A549 (cell line): Measurements from ENCODE around the gene SNRK. TPM values are rescaled to one million over a fixed set of nuclear protein-coding genes. Genes with fewer than 3 reads are reported as not detected.

Experiments
- ATAC-seq, 2 experiments: fragments of 200-7000 bp in 1 of 2; fragments of >200 bp in 1 of 2; cut with Nextera tagmentation in 1 of 2; cut with Tn5 transposase in 1 of 2; 3 replicates each; pipeline versions ENCODE4 v1.8.0 to v1.9.1; 2018 to 2020; ENCODE audit warnings: mild to moderate bottlenecking in 1 of 2, moderate library complexity in 1 of 2
- CTCF ChIA-PET: fragments of 300-600 bp; sonication (Branson Sonifier 250); formaldehyde crosslinking; extraction: SDS; loops from one replicate; lab custom pipeline; 2021; ENCODE audit warnings: antibody characterized with exemption, inconsistent platforms; lab: Yijun Ruan, JAX
- POLR2A ChIA-PET: fragments of 350-600 bp; formaldehyde crosslinking; extraction: SDS; loops from one replicate; lab custom pipeline; 2021; ENCODE audit warnings: antibody characterized with exemption, inconsistent platforms; lab: Yijun Ruan, JAX
- DNase-seq, 2 experiments: peaks; one replicate each; pipeline versions ENCODE4 v3.0.0 to v3.0.0-alpha.2; 2011 to 2016; ENCODE audit warnings: low read depth in 1 of 2, low spot score in 1 of 2
- FAIRE-seq: peaks from 2 replicates; lab custom pipeline; 2011; peaks lifted over from hg19 to GRCh38; lab: Jason Lieb, UNC
- H3K27ac ChIP-seq, 2 experiments: fragments of >200 bp; sonication (Bioruptor Twin); formaldehyde crosslinking; 3 replicates each; pipeline ENCODE4 v1.5.1; 2016 to 2017
- H3K4me1 ChIP-seq: fragments of >200 bp; sonication (Bioruptor Twin); formaldehyde crosslinking; 3 replicates; pipeline ENCODE4 v1.6.1; 2016
- H3K4me2 ChIP-seq: fragments of >200 bp; sonication (Bioruptor Twin); formaldehyde crosslinking; 3 replicates; pipeline ENCODE4 v1.6.1; 2016
- H3K4me3 ChIP-seq: fragments of >200 bp; sonication (Bioruptor Twin); formaldehyde crosslinking; 3 replicates; pipeline ENCODE4 v1.5.1; 2016
- H3K9me3 ChIP-seq: fragments of >200 bp; sonication (Bioruptor Twin); formaldehyde crosslinking; 3 replicates; pipeline ENCODE4 v1.6.1; 2016
- BCL3 ChIP-seq: fragments of >200 bp; sonication (Bioruptor Twin); formaldehyde crosslinking; IDR thresholded peaks from 3 replicates; pipeline ENCODE4 v1.6.1; 2016
- CBX8 ChIP-seq: fragments of 200-600 bp; sonication (generic); IDR thresholded peaks from 2 replicates; pipeline ENCODE4 v1.6.1; 2016
- CHD2 ChIP-seq: fragments of 150-350 bp; IDR thresholded peaks from 2 replicates; pipeline ENCODE4 v1.6.1; 2014; ENCODE audit warnings: low read length; ENCODE audit not compliant: partially characterized antibody
- E2F6 ChIP-seq: IDR thresholded peaks from 2 replicates; pipeline ENCODE4 v1.6.1; 2012; ENCODE audit warnings: low read depth, borderline replicate concordance
- EHMT2 ChIP-seq: fragments of 200-600 bp; sonication (generic); IDR thresholded peaks from 2 replicates; pipeline ENCODE4 v1.6.1; 2016; ENCODE audit warnings: antibody characterized with exemption, low read depth, mild to moderate bottlenecking, moderate library complexity
- ELK1 ChIP-seq: fragments of 150-350 bp; IDR thresholded peaks from 2 replicates; pipeline ENCODE4 v1.6.1; 2014; ENCODE audit warnings: low read depth, mild to moderate bottlenecking, low read length
- FOSL2 ChIP-seq, 2 experiments: fragments of 450-650 bp in 1 of 2; fragments of >200 bp in 1 of 2; sonication (Bioruptor Twin) in 1 of 2; formaldehyde crosslinking; IDR thresholded peaks; 2 replicates each; pipeline versions ENCODE4 v1.5.0 to v1.6.1; 2016 to 2020; ENCODE audit warnings: mild to moderate bottlenecking in 1 of 2, moderate library complexity in 1 of 2
- FOXS1 ChIP-seq: fragments of 250-450 bp; sonication (Bioruptor Pico); IDR thresholded peaks from 2 replicates; pipeline ENCODE4 v1.5.0; 2020; ENCODE audit warnings: mild to moderate bottlenecking, moderate library complexity
- GATA3 ChIP-seq: IDR thresholded peaks from 2 replicates; pipeline ENCODE4 v1.6.1; 2012; ENCODE audit warnings: borderline replicate concordance
- HES2 ChIP-seq: fragments of >200 bp; sonication (Bioruptor Twin); formaldehyde crosslinking; IDR thresholded peaks from 2 replicates; pipeline ENCODE4 v1.6.1; 2016
- HEYL ChIP-seq: fragments of 250-450 bp; sonication (Bioruptor Pico); IDR thresholded peaks from 2 replicates; pipeline ENCODE4 v1.8.0; 2021; ENCODE audit warnings: mild to moderate bottlenecking, moderate library complexity
- MAFK ChIP-seq: fragments of 450-650 bp; IDR thresholded peaks from 2 replicates; pipeline ENCODE4 v1.6.1; 2014; ENCODE audit not compliant: partially characterized antibody
- PHF8 ChIP-seq: fragments of 200-600 bp; sonication (generic); IDR thresholded peaks from 2 replicates; pipeline ENCODE4 v1.6.1; 2016; ENCODE audit warnings: low read depth, mild to moderate bottlenecking, antibody characterized with exemption, moderate library complexity, borderline replicate concordance
- POLR2A ChIP-seq: IDR thresholded peaks from 2 replicates; pipeline ENCODE4 v1.6.1; 2012; ENCODE audit warnings: mild to moderate bottlenecking, low read length
- RCOR1 ChIP-seq: fragments of 150-350 bp; IDR thresholded peaks from 2 replicates; pipeline ENCODE4 v1.6.1; 2014; ENCODE audit warnings: antibody characterized with exemption, low read length, low read depth
- RNF2 ChIP-seq: fragments of 200-600 bp; sonication (generic); IDR thresholded peaks from 2 replicates; pipeline ENCODE4 v1.6.1; 2016; ENCODE audit warnings: low read depth, mild to moderate bottlenecking, antibody characterized with exemption, moderate library complexity, borderline replicate concordance
- SMC3 ChIP-seq: fragments of >200 bp; sonication (Bioruptor Twin); formaldehyde crosslinking; IDR thresholded peaks from 3 replicates; pipeline ENCODE4 v1.6.1; 2018; ENCODE audit warnings: inconsistent platforms
- SREBF2 ChIP-seq: fragments of 450-650 bp; IDR thresholded peaks from 2 replicates; pipeline ENCODE4 v1.6.1; 2014; ENCODE audit warnings: mild to moderate bottlenecking, moderate library complexity
- ZC3H11A ChIP-seq: fragments of 450-650 bp; IDR thresholded peaks from 2 replicates; pipeline ENCODE4 v1.6.1; 2014; ENCODE audit warnings: antibody characterized with exemption, mild to moderate bottlenecking
- ZNF302 ChIP-seq: fragments of 250-450 bp; sonication (Bioruptor Pico); IDR thresholded peaks from 2 replicates; pipeline ENCODE4 v1.9.0; 2021; ENCODE audit warnings: inconsistent platforms, mild to moderate bottlenecking, moderate library complexity
- ZSCAN20 ChIP-seq: fragments of 250-450 bp; sonication (Bioruptor Pico); IDR thresholded peaks from 2 replicates; pipeline ENCODE4 v1.8.0; 2022; ENCODE audit warnings: mild to moderate bottlenecking, moderate library complexity
- WGBS: methylation state at CpG from one replicate; pipeline ENCODE4 v1.1.6; 2017; ENCODE audit errors: missing lambda C conversion rate; 5-methylcytosine and 5-hydroxymethylcytosine counted together
- polyA plus RNA-seq, 4 experiments: library from polyadenylated mRNA; depleted of rRNA in 3 of 4; stranded (reverse); fragments of >200 nt; fragmentation: RNase III in 1 of 4; extraction: RNeasy Plus Mini Kit Qiagen cat#74134 plus additional on column Dnase treatment in 1 of 4; gene quantifications; 2 replicates in 3 of 4; 3 replicates in 1 of 4; pipeline ENCODE4 v1.2.3, GENCODE V29; 2011 to 2017
- TF ChIP-seq, protein P1 (sequence below): fragments of 250-450 bp; sonication (Bioruptor Pico); IDR thresholded peaks from 2 replicates; pipeline ENCODE4 v1.5.0; 2021; ENCODE audit warnings: mild to moderate bottlenecking, moderate library complexity, borderline replicate concordance

Gene SNRK
- polyA plus RNA-seq, 2 of the 4 experiments (the other 2 are of a cell fraction): 3.5 to 7.2 TPM

DNA sequence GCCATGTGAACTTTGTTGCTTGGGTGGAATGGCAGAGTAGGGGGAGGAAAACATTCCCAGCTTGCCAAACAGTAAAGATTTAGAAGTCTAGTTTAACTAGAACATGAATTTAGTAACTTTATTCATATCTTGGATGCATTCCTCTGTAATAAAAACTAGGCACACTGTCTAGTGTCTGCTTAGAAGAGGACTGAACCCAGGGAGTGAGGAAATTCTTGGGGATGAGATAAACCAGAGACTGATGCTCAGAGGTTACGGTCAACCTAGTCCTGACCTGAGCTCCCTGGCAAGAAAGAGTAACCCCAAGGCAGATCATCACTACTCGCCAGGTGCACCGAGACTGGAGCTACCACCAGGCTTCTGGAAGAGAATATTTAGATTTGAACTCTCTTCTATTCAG, 58.2 kb downstream of the SNRK start (continued):
- TF ChIP-seq, protein P1, sequence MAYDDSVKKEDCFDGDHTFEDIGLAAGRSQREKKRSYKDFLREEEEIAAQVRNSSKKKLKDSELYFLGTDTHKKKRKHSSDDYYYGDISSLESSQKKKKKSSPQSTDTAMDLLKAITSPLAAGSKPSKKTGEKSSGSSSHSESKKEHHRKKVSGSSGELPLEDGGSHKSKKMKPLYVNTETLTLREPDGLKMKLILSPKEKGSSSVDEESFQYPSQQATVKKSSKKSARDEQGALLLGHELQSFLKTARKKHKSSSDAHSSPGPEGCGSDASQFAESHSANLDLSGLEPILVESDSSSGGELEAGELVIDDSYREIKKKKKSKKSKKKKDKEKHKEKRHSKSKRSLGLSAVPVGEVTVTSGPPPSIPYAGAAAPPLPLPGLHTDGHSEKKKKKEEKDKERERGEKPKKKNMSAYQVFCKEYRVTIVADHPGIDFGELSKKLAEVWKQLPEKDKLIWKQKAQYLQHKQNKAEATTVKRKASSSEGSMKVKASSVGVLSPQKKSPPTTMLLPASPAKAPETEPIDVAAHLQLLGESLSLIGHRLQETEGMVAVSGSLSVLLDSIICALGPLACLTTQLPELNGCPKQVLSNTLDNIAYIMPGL (CRISPR knock-in tag): no peak
- TF ChIP-seq CBX8: no peak
- no peak for TF ChIP-seq FOSL2 (IDR thresholded peaks at IDR 0.05)
- TF ChIP-seq FOSL2 (CRISPR knock-in tag; IDR thresholded peaks at IDR 0.05): no peak
- no peak for TF ChIP-seq GATA3
- TF ChIP-seq, all 56 proteins: peak for 0

- H3K4me3 ChIP-seq: no peak overlapping the region
- no peak for DNase-seq
- H3K27ac ChIP-seq: no peak overlapping the region
- H3K9me3 ChIP-seq: no peaks in the 10 kb centered on the region
- no peak for FAIRE-seq
- H3K4me2 ChIP-seq: no peak overlapping the region
- no peak for ATAC-seq
- ChIA-PET CTCF (no interaction called here), POLR2A (no interaction called here)
- 93% methylated on average over 4 of the region's 4 CpGs for whole genome bisulfite sequencing
- no peaks in the 10 kb centered on the region for H3K4me1 ChIP-seq
- no peak for TF ChIP-seq HEYL (CRISPR knock-in tag)
- no peak for TF ChIP-seq CHD2
- no peak for TF ChIP-seq EHMT2
Observed at GRCh38 chr3:43345246-43345645, 58.9 kb downstream of the SNRK start.

- H3K9me3 ChIP-seq: no peaks in the 10 kb centered on the region
- ChIA-PET POLR2A (no interaction called here), CTCF (no interaction called here)
- H3K4me1 ChIP-seq: no peaks in the 10 kb centered on the region
- DNase-seq (no peak), FAIRE-seq (no peak), ATAC-seq (no peak)
- H3K4me3 ChIP-seq: no peak overlapping the region
- WGBS: 79% methylated on average over 6 of the region's 6 CpGs
- TF ChIP-seq PHF8 (no peak), SMC3 (no peak), HEYL (CRISPR knock-in tag) (no peak), ZSCAN20 (CRISPR knock-in tag) (no peak), RCOR1 (no peak), SREBF2 (no peak), RNF2 (no peak), FOXS1 (CRISPR knock-in tag) (no peak)
- H3K27ac ChIP-seq: no peak overlapping the region
- H3K4me2 ChIP-seq: no peak overlapping the region
Observed at GRCh38 chr3:43345877-43346276, 59.5 kb downstream of the SNRK start.

DNA sequence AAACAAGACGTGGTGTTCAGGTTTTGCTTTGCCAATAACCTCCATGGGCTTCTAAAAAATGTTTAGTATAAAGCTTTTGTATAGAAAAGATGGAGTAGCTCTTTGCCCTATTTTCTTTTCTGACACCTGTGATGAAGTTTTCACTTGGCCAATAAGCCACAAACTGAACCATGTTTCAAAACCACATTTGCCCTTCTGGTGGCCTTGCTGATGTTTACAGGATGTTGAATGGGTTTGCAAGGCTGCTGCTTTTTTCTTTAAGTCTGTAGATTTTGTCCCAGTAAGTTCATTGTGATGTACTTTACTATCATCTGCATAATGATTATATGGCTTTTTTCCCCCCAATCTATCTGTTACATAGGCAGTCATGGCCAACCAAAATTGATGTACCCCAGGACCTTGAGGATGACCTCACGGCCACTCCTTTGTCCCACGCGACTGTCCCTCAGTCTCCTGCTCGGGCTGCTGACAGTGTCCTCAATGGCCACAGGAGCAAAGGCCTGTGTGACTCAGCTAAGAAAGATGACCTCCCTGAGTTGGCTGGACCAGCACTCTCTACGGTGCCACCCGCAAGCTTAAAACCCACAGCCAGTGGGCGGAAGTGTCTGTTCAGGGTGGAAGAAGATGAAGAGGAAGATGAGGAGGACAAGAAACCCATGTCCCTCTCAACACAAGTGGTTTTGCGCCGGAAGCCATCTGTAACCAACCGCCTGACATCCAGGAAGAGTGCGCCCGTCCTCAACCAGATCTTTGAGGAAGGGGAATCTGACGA, 60.8 kb downstream of the SNRK start:
- TF ChIP-seq RCOR1: no peak
- TF ChIP-seq CHD2: no peak
- TF ChIP-seq PHF8: no peak
- no peak for TF ChIP-seq ZC3H11A
- TF ChIP-seq ZNF302 (CRISPR knock-in tag): no peak
- no peak for TF ChIP-seq CBX8
- TF ChIP-seq ELK1: no peak
- no peak for TF ChIP-seq RNF2
- TF ChIP-seq MAFK: no peak
- no peak for TF ChIP-seq BCL3
- TF ChIP-seq E2F6: no peak
- no peak for TF ChIP-seq POLR2A
- TF ChIP-seq HES2: no peak
- no peak overlapping the region for H3K4me3 ChIP-seq
- FAIRE-seq: no peak
- H3K9me3 ChIP-seq: 0 out of 3 replicates have a peak, but pooled peaks cover 2% of the 10 kb centered on the region
- ChIA-PET POLR2A (no interaction called here), CTCF (no interaction called here)
- 95% methylated on average over 14 of the region's 14 CpGs for WGBS
- H3K4me1 ChIP-seq: no peaks in the 10 kb centered on the region
- DNase-seq: no peak
- H3K27ac ChIP-seq: no peak overlapping the region
- no peak overlapping the region for H3K4me2 ChIP-seq
- ATAC-seq: no peak
